ENCODE results near the gene PDZD8.

Gene PDZD8

GRCh38 chr10:117375360-117376178 lies at the start of gene PDZD8:
PDZD8 (minus strand) TSS chr10:117375440; CDS start chr10:117375227, 213 bp downstream.
- DNase-seq (ENCODE audit: low spot score): peak; percentile 97

GRCh38 chr10:117424171-117424570 lies 48.9 kb upstream of the PDZD8 start:
- DNase-seq (ENCODE audit: low spot score): no peak

GRCh38 chr10:117421985-117422384 lies 46.7 kb upstream of the PDZD8 start:
- no peak for DNase-seq (ENCODE audit: low spot score)

- no peak for DNase-seq (ENCODE audit: low spot score)
Observed at GRCh38 chr10:117420768-117421167, 45.5 kb upstream of the PDZD8 start.

GRCh38 chr10:117419921-117420320 lies 44.7 kb upstream of the PDZD8 start:
- DNase-seq (ENCODE audit: low spot score): no peak

GRCh38 chr10:117419159-117419558 lies 43.9 kb upstream of the PDZD8 start:
- no peak for DNase-seq (ENCODE audit: low spot score)

GRCh38 chr10:117418121-117418520 lies 42.9 kb upstream of the PDZD8 start:
- no peak for DNase-seq (ENCODE audit: low spot score)

- DNase-seq (ENCODE audit: low spot score): no peak
Observed at GRCh38 chr10:117417196-117417595, 42.0 kb upstream of the PDZD8 start.

GRCh38 chr10:117413928-117414618 lies 38.8 kb upstream of the PDZD8 start:
- DNase-seq (ENCODE audit: low spot score): no peak

- no peak for DNase-seq (ENCODE audit: low spot score)
Observed at GRCh38 chr10:117412469-117413010, 37.3 kb upstream of the PDZD8 start.

- DNase-seq (ENCODE audit: low spot score): no peak
Observed at GRCh38 chr10:117411479-117412399, 36.5 kb upstream of the PDZD8 start.

- no peak for DNase-seq (ENCODE audit: low spot score)
Observed at GRCh38 chr10:117410557-117410956, 35.3 kb upstream of the PDZD8 start.

GRCh38 chr10:117409549-117410305 lies 34.5 kb upstream of the PDZD8 start:
- no peak for DNase-seq (ENCODE audit: low spot score)

GRCh38 chr10:117408436-117409384 lies 33.5 kb upstream of the PDZD8 start:
- DNase-seq (ENCODE audit: low spot score): no peak

- no peak for DNase-seq (ENCODE audit: low spot score)
Observed at GRCh38 chr10:117405730-117406129, 30.5 kb upstream of the PDZD8 start.

GRCh38 chr10:117400329-117400728 lies 25.1 kb upstream of the PDZD8 start:
- no peak for DNase-seq (ENCODE audit: low spot score)

GRCh38 chr10:117399341-117400196 lies 24.3 kb upstream of the PDZD8 start:
- no peak for DNase-seq (ENCODE audit: low spot score)

GRCh38 chr10:117398029-117398428 lies 22.8 kb upstream of the PDZD8 start:
- no peak for DNase-seq (ENCODE audit: low spot score)
